ENCODE results near the gene C5AR2. TPM values are rescaled to one million over a fixed set of nuclear protein-coding genes. Genes with fewer than 3 reads are reported as not detected.

C5AR2 gene
- total RNA-seq, 1 donor from 2014 or later = 3.5 TPM

DNA sequence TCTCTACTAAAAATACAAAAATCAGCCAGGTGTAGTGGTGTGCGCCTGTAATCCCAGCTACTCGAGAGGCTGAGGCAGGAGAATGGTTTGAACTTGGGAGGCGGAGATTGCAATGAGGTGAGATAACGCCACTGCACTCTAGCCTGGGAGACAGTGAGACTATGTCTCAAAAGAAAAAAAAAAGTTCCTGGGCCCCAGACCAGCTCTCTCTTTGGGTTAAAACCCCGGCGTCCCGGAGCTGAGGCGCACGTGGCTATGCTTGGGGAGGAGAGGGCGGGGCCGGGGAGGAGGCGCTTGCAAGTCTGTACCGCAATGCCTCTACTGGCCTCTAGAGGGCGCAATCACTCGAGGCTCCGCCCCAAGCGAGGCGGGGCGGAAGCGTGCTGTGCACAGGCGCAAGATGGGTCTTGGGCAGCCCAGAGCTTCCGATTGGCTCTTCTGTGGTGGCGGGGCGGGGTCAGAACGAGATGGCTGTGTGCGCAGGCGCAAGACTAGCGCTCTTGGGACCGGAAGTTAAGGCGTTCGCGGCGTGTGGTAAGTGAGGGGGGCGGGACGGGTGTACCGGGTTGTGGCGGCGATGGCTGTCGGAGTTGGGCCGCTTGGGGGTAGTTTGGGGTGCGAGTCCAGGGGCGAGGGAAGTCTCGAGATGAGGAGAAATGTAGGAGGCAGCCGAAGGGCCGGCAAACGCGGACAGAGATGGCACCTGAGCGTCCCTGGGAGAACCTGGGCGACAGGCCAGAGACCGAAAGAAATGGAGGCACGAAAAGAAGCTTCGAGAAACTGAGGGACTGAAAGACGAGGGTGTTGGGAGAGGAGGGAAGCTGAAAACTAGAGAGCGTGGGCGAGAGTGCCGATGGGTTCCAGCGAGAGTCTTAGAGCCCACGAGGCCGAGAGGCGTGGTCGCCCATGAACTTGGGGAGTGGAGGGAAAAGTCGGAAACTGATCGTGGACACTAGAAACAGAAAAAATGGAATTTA, 17.1 kb downstream of the C5AR2 start, which contains the start of gene DHX34:
DHX34 (plus strand) TSS at position 497 of the 977 bp plus-strand sequence. CDS start 3,716 bp downstream, outside the sequence.
- Histone ChIP-seq H3K36me3 (peaks cover 16% of the 10 kb centered on the region), H3K4me1 (peaks cover 10% of the 10 kb centered on the region), H3K4me3 (peak within 1 kb of the TSS; percentile 99), H3K27me3 (no peaks in the 10 kb centered on the region), H3K27ac (peak within 1 kb of the TSS; percentile 78), H3K9me3 (no peaks in the 10 kb centered on the region)
- ATAC-seq = peak; percentile 100
- DNase-seq = peak; percentile 99
- intact Hi-C loops (cut with DNase I) = loop anchor here (2.0 kb wide), 1 partner anchor 52 kb away; no protein-coding TSS in a partner anchor
- TF ChIP-seq, protein P1, sequence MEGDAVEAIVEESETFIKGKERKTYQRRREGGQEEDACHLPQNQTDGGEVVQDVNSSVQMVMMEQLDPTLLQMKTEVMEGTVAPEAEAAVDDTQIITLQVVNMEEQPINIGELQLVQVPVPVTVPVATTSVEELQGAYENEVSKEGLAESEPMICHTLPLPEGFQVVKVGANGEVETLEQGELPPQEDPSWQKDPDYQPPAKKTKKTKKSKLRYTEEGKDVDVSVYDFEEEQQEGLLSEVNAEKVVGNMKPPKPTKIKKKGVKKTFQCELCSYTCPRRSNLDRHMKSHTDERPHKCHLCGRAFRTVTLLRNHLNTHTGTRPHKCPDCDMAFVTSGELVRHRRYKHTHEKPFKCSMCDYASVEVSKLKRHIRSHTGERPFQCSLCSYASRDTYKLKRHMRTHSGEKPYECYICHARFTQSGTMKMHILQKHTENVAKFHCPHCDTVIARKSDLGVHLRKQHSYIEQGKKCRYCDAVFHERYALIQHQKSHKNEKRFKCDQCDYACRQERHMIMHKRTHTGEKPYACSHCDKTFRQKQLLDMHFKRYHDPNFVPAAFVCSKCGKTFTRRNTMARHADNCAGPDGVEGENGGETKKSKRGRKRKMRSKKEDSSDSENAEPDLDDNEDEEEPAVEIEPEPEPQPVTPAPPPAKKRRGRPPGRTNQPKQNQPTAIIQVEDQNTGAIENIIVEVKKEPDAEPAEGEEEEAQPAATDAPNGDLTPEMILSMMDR (IDR thresholded peaks at IDR 0.05) = peak; percentile 98

DNA sequence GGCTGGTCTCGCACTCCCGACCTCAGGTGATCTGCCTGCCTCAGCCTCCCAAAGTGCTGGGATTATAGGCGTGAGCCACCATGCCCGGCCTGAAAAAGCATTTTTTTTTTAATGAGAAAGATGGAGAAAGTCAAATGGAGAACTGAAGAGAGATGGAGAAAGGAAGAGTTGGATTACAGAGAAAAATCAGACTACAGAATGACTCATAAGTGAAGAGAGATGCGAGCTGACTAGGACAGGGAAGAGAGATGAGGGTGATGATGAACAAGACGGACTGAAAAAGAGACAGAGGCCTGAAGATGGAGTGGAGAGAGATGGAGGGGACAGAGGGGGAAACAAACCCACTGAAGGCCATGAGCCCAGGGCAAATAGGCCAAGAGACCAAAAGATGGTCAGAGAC, 18.7 kb downstream of the C5AR2 start:
- DNase-seq = no peak
- no peaks in the 10 kb centered on the region for H3K27me3 ChIP-seq
- TF ChIP-seq, protein P1 (IDR thresholded peaks at IDR 0.05) = no peak
- H3K4me1 ChIP-seq = peaks cover 10% of the 10 kb centered on the region
- no peak overlapping the region for H3K4me3 ChIP-seq
- H3K9me3 ChIP-seq = no peaks in the 10 kb centered on the region
- peaks cover 31% of the 10 kb centered on the region for H3K36me3 ChIP-seq
- no peak overlapping the region for H3K27ac ChIP-seq
- intact Hi-C loops (cut with DNase I) = no loop called here
- no peak for ATAC-seq

DNA sequence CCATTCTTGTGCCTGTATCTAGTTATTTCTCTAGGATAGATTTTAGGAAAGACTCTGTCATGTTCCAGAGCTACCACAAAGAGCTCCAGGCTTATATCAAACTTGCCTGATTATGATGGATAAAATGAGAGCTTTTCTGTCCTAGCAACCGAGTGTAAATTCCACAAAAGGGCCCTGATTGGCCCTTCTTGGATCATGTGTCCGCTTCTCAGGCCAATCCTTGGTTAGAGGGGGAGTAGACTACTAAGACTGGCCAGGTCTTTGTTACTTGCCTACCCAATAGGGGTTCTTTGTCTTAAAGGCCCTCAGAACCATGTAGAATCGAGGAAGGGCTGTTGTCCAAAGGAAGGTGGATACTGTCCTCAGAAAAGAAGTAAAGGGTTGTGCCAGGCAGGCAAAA, 19.6 kb downstream of the C5AR2 start:
- Histone ChIP-seq H3K9me3 (no peaks in the 10 kb centered on the region), H3K36me3 (peaks cover 40% of the 10 kb centered on the region), H3K27ac (no peak overlapping the region), H3K4me3 (no peak overlapping the region), H3K27me3 (no peaks in the 10 kb centered on the region), H3K4me1 (peaks cover 10% of the 10 kb centered on the region)
- intact Hi-C loops (cut with DNase I) = no loop called here
- DNase-seq (no peak), ATAC-seq (no peak)
- TF ChIP-seq, protein P1 (IDR thresholded peaks at IDR 0.05) = no peak

DNA sequence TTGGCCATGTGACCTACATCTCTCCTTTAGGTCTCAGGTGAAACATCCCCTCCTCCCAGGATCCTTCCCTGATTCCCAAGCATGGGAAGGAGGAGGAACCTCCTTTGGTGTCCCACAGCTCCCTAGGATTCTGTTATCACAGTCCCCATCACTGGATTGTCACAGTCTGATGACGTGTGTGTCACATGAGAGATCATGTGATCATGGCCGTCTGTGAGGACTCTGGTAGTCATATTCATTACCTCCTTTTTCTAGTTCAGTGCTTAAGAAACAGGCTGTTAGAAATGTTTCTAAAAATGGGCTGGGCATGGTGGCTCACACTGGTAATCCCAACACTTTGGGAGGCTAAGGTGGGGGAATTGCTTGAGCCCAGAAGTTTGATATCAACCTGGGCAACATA, 20.1 kb downstream of the C5AR2 start:
- no peak for DNase-seq
- Histone ChIP-seq H3K4me1 (peaks cover 10% of the 10 kb centered on the region), H3K36me3 (peaks cover 45% of the 10 kb centered on the region), H3K27ac (no peak overlapping the region), H3K4me3 (no peak overlapping the region), H3K27me3 (no peaks in the 10 kb centered on the region), H3K9me3 (no peaks in the 10 kb centered on the region)
- no peak for ATAC-seq
- TF ChIP-seq, protein P1 (IDR thresholded peaks at IDR 0.05) = no peak
- intact Hi-C loops (cut with DNase I) = no loop called here

DNA sequence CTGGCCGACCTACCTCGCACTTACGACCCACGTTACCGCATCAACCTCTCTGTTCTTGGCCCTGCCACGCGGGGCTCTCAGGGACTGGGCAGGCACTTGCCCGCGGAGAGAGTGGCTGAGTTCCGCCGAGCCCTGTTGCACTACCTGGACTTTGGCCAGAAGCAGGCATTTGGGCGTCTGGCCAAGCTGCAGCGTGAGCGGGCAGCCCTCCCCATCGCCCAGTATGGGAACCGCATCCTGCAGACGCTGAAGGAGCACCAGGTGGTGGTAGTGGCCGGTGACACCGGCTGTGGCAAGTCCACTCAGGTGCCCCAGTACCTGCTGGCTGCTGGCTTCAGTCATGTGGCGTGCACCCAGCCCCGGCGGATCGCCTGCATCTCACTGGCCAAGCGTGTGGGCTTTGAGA, 21.3 kb downstream of the C5AR2 start:
- Histone ChIP-seq H3K36me3 (peaks cover 57% of the 10 kb centered on the region), H3K4me1 (peaks cover 10% of the 10 kb centered on the region), H3K9me3 (no peaks in the 10 kb centered on the region), H3K27ac (no peak overlapping the region), H3K27me3 (no peaks in the 10 kb centered on the region), H3K4me3 (no peak overlapping the region)
- ATAC-seq (no peak), DNase-seq (no peak)
- intact Hi-C loops (cut with DNase I) = no loop called here
- TF ChIP-seq, protein P1 (IDR thresholded peaks at IDR 0.05) = no peak
